HG03571 (cell line): Measurements from ENCODE around the gene ALG5.

Experiments used
- ATAC-seq: cut with Tn5 transposase; IDR thresholded peaks from one replicate; pipeline ENCODE4 v1.9.1; 2021; ENCODE audit not compliant: unreplicated experiment

Gene ALG5, protein sequence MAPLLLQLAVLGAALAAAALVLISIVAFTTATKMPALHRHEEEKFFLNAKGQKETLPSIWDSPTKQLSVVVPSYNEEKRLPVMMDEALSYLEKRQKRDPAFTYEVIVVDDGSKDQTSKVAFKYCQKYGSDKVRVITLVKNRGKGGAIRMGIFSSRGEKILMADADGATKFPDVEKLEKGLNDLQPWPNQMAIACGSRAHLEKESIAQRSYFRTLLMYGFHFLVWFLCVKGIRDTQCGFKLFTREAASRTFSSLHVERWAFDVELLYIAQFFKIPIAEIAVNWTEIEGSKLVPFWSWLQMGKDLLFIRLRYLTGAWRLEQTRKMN

DNA sequence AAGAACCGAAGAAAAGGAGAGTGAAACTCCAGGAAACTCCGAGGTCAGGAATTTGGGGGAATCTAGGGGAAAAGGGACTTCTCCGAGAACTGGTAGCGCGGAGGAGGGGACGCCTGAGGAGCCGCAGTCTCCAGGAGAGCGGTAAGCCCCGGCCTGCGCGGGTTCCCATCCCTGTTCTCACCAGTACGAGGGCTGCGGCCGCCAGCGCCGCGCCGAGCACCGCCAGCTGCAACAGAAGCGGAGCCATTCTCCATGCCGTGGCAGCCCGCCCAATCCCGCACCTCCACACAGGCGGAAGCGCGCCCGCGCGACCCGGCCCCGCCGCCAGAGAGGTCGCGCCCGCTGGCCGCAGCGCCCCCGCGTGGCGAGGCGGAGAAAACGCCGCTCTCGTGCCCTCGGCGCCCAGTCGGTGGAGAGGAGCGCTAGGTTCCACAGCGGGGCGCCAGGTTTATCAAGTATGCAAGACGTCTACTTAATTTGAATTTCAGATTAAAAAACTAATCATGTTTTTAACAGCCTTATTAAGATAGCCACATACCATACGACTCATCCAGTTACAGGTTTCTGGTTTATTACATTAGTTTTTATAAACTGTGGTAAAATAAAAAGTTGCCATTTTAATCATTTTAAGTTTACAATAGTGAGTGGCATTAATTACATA lies at the start of gene ALG5:
ALG5 (minus strand) TSS at position 287 of the 661 bp plus-strand sequence; CDS start at position 247, 40 bp downstream.
- ATAC-seq = peak; percentile 72

DNA sequence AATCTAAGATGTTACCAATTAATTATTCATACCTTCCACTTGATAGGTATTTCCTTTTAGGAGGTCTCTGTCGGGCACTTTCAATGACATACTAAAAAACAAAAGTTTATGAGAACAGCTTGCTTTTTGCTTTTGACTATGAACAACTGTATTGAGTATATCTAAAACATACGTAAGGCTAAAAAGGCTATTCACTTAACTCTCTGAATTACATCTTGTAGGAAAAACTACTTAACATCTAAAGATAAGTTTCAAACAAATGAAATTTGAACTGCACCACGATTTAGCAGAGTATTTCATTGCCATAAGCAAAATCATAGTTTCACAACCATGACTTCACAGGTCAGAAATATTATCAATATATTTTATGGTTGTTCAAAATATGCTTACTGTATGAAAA lies 48.7 kb upstream of the ALG5 start:
- no peak for ATAC-seq

DNA sequence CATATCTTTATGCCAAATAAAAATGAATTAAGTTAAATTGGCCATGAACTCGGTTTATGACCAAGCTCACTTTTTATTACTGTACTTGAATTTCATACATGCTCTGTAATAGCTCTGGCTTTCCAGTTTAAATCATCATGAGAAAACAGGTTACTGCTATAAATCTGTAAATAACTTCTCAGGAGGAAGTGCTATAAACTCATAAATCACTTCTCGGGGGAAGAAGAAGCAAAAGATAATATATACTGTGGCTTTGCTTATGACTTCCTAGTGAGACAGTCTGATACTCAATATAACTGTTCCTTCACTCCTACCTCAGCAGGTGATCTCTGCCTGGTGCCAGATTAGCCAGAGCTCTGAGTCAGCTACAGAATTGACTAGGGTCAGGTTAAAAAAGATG lies 47.9 kb upstream of the ALG5 start:
- ATAC-seq = no peak

DNA sequence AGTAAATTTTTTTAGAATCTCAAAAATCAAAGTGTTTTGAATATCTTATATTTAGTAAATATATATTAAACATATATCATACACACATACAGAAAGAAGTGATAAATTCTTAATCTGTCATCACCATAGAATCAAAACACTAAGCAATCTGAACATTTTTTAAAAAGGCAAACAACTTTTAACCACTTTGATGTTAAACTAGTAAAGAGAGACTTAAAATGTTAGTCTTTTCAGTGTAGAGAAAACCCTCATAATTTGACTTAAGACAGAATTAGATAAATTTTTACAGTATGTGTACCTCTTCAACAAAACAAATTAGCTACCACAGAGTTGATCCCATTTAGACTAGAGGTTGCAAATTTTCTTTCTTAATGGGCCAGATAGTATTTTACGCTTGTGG lies 46.9 kb upstream of the ALG5 start:
- ATAC-seq = no peak

DNA sequence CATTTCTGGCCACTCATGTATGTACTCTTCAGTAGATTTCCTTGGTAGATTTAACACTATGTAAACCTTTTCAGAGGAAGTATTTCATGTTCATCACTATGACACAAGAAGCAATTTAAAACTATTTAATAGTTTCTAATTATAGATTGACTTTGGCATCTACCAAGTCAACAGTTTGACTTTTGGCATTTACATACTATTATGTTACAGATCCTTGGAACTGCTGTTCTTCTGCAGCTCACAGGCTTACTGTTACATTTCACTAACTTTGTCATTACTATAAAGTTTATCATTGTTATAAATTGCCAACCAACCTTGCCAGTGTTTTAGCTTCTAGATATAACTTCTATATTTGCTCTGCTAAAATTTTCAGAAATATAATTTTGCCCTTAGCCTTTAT lies 41.6 kb upstream of the ALG5 start:
- ATAC-seq = no peak

DNA sequence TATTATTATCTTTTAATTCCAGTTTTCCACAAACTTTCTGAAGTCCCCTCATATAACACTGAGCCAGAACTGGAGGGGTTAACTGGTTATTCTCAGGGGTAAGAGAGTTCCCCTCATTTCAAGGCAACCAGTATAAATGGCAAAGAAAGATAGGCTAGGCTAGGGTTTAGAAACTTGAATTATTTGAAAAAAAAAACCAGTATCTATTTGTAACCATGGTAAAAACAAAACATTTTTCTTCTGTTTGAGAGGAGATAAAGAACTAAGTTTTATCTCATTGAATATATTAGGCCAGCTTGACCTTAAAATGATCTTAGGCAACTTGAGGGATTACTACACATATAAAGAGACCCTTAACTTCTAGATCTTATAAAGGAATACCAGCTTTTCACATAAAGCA lies 40.8 kb upstream of the ALG5 start:
- ATAC-seq = no peak

DNA sequence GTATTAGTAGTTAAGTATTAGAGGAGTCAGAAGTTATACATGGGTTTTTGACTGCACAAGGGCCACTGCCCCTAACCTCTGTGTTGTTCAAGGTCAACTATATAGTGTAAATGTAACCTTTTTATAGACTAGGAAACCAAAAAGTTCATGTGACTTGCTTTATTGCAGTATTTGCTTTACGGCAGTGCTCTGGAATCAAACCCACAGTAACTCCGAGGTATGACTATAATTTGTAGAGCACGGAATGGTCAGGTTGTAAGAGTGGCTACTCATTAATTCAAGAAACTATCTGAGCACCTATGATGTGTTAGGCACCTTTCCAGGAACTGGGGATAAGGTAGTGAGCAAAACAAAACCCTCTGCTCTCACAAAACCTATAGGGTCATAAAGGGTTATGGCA lies 38.1 kb upstream of the ALG5 start:
- ATAC-seq = no peak

DNA sequence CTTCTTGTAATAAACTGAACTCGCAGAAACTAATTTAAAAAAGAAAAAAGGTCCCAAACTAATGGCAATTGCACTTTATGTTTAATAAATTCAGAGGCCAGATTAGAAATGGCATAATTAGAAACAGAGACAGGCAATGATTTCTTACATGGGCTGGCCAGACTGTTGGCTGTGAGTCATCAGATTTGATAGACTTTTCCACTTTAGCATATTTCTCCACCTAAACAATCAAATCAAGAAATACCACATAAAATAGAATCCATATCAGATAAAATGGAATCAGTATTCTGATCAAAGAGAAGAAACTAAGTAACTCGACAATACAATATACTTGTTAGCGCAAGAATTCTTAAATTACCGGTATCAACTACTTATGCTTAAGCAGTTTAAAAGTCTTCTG lies 30.5 kb upstream of the ALG5 start:
- no peak for ATAC-seq

DNA sequence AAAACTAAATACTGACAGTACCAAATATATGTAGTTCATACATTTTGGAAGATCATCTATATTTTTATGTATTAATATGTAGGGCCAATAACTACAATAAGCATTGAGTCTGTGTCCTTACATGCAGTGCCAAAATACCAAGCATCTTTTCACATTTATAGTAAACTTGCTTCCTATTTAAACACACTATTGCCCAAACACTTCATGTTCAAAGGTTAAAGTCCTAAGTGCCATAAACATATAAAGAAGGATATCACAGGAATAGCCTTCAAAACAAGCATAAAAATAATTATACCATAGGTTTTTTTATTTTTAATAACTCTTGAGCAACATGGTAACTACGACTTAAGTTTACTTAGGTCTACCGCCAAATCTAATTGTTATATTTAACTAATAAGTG lies 28.5 kb upstream of the ALG5 start:
- no peak for ATAC-seq

DNA sequence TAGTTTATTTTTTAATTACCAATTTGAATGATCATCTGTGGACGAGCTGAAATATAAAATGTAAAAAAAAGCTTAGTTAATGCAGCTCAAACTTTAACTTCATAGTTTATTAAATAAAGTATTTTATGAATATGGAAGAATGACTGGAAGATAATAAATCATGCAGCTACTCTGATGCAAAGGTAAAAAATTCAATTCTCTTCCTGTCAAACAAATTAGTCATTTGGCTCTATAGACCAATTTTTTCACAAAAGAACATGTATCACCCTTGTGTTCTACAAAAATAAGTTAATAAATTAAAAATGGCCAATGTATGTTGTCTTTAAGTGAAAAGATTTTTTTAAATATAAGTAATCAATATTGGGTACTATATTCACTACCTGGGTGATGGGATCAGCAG lies 27.6 kb upstream of the ALG5 start:
- ATAC-seq = no peak

DNA sequence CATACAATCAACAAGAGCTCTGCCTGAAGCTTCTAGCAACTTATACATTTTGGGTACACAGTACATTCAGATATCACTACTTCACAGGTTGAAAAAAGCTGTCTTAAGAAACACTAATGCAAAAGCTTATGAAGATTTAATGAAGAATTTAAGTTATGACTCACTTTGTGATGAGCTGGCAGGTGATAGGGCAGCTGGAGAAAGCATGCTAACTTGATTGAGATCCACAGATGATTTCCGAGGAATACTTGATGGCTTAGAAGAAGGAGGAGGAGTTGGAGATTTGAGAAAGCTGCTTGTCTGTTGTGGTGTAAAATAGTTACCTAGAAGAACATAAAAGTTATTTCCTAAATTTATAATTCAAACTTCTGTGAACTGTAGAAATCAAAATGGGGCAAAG lies 24.7 kb upstream of the ALG5 start:
- ATAC-seq = no peak

DNA sequence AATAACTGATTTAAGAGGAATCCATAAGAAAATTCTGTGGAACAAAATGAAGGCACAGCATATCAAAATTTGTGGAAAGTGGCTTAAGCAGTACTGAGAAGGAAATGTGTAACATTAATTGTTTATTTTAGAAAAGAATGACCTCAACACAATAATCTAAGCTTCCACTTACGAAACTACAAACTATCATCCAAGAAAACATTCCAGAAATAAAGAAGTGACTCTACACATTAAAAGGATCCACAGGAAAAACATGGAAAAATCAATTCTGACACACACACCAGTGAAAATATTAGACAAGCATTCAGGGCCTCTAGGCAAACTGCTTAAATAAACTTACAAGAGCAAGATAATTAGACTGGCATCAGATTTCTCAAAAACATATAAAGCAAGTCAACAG lies 15.5 kb upstream of the ALG5 start:
- ATAC-seq = no peak

DNA sequence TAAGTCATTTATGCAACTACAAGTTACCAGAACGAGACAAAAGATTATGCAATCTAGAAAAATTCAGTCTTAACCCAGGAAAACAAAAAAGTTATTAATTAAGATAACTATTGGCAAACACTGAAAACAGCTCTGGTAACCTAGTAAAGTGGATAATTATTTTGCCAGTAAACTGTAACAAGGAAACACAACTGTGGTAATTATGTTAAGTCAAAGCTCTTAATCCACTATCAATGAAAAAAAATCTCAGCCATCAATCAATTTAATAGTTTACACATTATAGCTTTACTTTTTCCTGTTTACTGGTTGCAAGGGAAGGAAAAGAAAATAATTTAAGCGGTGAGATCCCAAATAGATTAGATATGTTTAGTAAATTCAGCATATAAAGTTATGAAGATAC lies 12.6 kb upstream of the ALG5 start:
- no peak for ATAC-seq

DNA sequence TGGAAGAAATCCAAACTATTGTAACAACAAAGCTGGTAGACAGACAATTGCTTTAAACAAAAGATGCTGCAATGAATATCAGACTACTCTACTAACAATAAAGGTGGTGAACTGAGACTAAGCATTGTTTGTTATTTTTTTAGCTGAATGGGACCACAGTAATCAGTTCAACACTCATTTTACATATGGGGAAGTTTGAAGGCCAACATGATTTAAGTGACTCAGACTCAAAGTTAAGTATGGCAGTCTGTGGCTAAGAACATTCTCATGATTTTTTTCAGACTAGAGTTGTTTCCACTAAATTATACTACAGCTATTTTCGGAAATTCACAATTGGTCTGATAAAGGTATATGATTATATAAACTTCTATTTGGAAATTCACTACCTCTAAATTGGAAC lies 11.9 kb upstream of the ALG5 start:
- ATAC-seq = no peak

DNA sequence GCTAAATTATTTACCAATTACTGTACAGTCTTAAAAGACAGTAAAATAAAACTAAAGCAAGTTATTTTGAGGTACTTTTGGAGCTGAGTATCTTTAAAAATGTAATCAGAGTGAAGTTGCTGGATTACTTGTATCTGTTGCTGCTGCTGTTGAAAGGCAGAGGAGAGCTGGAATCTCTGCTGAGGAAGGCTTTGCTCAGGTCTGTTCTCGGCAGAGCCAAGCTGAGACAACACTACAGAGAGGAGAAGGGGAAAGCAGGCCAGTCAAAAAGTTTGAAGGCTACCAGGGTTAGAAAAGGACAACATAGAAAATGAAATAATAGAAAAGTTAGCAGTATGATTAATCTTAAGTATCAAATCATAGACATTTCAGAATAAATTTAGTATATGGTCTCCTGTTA lies 11.3 kb upstream of the ALG5 start:
- no peak for ATAC-seq

DNA sequence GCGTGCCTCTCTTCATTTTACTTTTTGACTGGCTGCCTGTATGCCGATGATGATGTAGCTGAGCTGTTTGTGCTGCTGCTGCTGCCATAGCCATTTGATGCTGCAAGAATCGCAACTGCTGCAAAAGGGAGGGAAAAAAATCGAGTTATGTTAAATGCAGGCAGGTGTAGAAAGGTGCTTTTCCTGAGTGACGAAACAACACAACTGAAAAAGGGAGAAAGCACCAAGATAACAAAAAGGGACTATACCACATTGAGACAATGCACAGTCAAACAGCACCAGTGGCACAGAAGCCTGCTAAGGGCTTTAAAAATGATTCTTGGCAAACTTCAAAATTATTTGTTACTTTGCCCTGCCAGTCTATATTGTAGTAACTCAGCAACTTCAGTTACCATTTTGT lies 10.6 kb upstream of the ALG5 start:
- no peak for ATAC-seq

DNA sequence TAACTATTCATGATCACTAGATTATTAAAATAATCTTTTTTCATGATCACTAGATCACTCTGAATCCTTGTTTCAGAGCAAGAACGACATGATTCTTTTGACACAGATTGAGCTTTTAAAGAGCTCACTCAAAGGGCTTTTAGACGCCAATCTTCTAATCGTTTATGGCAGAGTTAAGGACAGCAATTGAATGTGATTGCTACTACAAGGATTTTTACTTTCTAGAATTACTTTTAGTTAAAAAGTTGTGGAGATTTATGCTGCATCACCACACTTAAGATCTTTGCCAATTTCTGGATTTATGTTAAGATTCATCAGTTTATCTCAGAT lies 2.7 kb upstream of the ALG5 start:
- ATAC-seq = no peak

DNA sequence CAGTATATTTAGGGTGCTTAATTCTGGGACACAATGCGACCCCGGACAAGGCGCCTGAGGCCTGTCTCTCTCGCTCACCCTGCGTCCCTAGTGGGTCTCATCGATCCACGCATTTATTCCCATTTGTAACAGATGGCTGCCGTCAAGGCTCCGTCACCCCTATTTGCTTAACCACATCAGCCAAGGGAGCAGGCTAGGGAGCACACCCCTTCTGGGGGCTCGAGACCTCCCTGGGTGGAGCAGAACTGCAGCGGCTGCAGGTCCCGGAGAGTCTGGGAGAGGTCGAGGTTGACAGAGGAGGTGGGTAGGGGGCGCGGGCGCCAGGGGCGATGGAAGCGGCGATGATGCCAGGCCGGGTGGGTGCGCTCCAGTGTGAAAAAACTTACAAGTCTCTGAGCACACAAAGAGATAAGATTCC lies 507 bp downstream of the ALG5 start:
- no peak for ATAC-seq

DNA sequence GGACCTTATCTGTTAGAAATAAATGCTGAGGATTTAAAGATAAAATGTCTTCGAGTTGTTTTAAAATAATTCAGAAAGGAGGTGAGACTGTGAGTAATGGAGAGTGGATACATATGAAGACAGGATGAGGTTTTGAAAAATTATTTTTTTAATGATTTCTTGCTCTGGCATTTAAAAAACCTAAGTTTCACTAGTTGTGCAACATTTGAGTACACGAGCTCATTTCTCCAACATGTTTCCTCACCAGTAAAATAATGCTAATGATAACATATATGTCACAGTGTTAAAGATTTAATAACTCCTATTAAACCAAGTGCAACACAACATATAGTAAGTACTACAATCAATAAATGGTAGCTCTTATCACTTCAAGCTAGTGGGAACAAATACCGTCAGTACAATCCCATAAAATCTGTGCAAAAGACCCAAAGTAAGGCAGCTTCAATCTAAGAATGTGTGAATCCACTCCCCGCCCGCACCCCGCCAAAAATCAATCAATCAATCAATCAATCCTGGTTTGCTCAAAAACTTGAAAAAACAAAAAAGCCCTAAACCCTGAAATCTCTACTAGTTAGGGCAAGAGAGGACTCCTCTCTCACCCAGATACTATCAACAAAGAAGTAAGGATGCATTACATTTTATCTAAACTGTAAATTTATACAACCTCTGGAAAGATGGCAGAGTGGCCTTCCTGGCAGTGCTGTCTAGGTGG lies 1.3 kb downstream of the ALG5 start:
- ATAC-seq = no peak

DNA sequence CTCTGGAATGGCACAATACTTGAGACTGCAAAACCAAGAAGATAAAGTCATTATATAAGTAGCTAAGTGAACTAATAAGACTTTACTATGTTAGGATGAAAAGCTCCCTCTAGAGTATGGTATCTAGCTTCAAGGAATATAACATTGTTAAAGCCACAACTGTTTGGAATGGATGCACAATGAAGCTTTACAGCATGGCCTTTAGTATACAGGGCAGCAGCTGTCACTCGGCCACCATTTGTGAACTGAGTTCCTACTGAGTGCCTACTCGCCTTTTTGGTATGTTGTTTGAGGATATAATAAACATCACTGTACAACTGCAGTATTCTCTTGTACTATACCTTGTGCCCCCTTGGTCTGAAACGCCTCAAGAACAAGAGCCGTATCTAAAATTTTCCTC lies 6.8 kb downstream of the ALG5 start:
- no peak for ATAC-seq

DNA sequence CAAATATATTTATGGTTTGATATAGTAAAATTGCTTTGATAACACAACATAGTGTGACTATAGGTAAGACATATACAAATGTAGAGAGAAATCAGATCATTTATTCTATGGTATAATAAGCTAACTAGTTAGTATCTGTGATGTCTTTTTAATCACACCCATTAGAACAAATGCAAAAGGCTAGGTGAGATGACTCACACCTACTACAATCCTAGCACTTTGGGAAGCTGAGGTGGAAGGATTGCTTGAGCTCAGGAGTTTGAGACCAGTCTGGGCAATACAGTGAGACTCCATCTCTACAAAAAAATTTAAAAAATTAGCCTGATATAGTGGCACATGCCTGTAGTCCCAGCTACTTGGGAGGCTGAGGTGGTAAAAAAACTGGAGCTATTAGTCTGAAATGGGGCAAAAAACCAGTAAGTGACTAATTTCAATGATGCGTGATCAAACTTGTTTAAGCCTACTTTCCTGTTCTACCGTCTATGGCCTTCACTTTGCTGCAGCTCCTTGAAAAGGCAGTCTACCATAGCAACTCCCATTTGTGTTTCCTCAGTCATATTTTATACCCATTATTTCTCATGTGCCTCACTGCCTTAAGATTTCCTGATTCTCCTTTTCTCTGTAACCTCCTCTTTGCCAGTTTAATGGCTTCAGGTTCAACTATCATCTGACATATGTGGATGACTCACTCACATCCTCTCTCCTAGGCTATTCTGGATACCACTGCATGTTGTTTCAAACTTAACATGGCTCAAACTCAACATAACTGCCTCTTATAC lies 12.5 kb downstream of the ALG5 start:
- ATAC-seq = no peak
